SU-DHL-6 (cell line): ENCODE data around the gene PKD2.

ENCODE experiments used
- CTCF ChIP-seq: fragments of 200-600 bp; sonication (generic); IDR thresholded peaks from one replicate; pipeline ENCODE4 v1.5.1; 2017; ENCODE audit warnings: antibody characterized with exemption, mild to moderate bottlenecking, low read length, moderate library complexity; ENCODE audit not compliant: insufficient read depth, poor library complexity, severe bottlenecking
- EZH2phosphoT487 ChIP-seq: fragments of 200-600 bp; sonication (generic), shearing (Covaris generic); conservative IDR thresholded peaks from 2 replicates; pipeline ENCODE4 v1.6.1; 2018; ENCODE audit warnings: mild to moderate bottlenecking, antibody characterized with exemption, low read length, moderate library complexity, mixed read lengths

GRCh38 chr4:88060431-88060830 lies 53.0 kb downstream of the PKD2 start:
- TF ChIP-seq CTCF = no peak
- TF ChIP-seq EZH2phosphoT487 = no peak
